ENCODE results near the gene EML1.

GRCh38 chr14:99803803-99804202, 10.6 kb downstream of the EML1 start:
- TF ChIP-seq CHD4 (IDR thresholded peaks at IDR 0.05; ENCODE audit: borderline replicate concordance, low read length), result no peak
- no peak for TF ChIP-seq ZSCAN12 (CRISPR knock-in tag; IDR thresholded peaks at IDR 0.05)
- TF ChIP-seq SMC3 (IDR thresholded peaks at IDR 0.05; ENCODE audit: low read length), result no peak
- TF ChIP-seq ZNF274 (CRISPR knock-in tag; IDR thresholded peaks at IDR 0.05), result no peak
- no peak for TF ChIP-seq CTCF (CRISPR knock-in tag; IDR thresholded peaks at IDR 0.05)
- TF ChIP-seq KLF9 (CRISPR knock-in tag; IDR thresholded peaks at IDR 0.05; ENCODE audit: low read depth), result no peak
- no peak for TF ChIP-seq MED8 (CRISPR knock-in tag; IDR thresholded peaks at IDR 0.05; ENCODE audit: insufficient replicate concordance)
- TF ChIP-seq GATAD2A (CRISPR knock-in tag; IDR thresholded peaks at IDR 0.05), result no peak
- TF ChIP-seq SIN3A (IDR thresholded peaks at IDR 0.05; ENCODE audit: borderline replicate concordance, low read depth, low read length), result no peak
- TF ChIP-seq ZFX (CRISPR knock-in tag; IDR thresholded peaks at IDR 0.05; ENCODE audit: low read depth), result no peak
- TF ChIP-seq, protein P1, sequence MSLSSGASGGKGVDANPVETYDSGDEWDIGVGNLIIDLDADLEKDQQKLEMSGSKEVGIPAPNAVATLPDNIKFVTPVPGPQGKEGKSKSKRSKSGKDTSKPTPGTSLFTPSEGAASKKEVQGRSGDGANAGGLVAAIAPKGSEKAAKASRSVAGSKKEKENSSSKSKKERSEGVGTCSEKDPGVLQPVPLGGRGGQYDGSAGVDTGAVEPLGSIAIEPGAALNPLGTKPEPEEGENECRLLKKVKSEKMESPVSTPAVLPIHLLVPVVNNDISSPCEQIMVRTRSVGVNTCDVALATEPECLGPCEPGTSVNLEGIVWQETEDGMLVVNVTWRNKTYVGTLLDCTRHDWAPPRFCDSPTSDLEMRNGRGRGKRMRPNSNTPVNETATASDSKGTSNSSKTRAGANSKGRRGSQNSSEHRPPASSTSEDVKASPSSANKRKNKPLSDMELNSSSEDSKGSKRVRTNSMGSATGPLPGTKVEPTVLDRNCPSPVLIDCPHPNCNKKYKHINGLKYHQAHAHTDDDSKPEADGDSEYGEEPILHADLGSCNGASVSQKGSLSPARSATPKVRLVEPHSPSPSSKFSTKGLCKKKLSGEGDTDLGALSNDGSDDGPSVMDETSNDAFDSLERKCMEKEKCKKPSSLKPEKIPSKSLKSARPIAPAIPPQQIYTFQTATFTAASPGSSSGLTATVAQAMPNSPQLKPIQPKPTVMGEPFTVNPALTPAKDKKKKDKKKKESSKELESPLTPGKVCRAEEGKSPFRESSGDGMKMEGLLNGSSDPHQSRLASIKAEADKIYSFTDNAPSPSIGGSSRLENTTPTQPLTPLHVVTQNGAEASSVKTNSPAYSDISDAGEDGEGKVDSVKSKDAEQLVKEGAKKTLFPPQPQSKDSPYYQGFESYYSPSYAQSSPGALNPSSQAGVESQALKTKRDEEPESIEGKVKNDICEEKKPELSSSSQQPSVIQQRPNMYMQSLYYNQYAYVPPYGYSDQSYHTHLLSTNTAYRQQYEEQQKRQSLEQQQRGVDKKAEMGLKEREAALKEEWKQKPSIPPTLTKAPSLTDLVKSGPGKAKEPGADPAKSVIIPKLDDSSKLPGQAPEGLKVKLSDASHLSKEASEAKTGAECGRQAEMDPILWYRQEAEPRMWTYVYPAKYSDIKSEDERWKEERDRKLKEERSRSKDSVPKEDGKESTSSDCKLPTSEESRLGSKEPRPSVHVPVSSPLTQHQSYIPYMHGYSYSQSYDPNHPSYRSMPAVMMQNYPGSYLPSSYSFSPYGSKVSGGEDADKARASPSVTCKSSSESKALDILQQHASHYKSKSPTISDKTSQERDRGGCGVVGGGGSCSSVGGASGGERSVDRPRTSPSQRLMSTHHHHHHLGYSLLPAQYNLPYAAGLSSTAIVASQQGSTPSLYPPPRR (CRISPR knock-in tag; IDR thresholded peaks at IDR 0.05; ENCODE audit: borderline replicate concordance), result no peak
- TF ChIP-seq, protein P2, sequence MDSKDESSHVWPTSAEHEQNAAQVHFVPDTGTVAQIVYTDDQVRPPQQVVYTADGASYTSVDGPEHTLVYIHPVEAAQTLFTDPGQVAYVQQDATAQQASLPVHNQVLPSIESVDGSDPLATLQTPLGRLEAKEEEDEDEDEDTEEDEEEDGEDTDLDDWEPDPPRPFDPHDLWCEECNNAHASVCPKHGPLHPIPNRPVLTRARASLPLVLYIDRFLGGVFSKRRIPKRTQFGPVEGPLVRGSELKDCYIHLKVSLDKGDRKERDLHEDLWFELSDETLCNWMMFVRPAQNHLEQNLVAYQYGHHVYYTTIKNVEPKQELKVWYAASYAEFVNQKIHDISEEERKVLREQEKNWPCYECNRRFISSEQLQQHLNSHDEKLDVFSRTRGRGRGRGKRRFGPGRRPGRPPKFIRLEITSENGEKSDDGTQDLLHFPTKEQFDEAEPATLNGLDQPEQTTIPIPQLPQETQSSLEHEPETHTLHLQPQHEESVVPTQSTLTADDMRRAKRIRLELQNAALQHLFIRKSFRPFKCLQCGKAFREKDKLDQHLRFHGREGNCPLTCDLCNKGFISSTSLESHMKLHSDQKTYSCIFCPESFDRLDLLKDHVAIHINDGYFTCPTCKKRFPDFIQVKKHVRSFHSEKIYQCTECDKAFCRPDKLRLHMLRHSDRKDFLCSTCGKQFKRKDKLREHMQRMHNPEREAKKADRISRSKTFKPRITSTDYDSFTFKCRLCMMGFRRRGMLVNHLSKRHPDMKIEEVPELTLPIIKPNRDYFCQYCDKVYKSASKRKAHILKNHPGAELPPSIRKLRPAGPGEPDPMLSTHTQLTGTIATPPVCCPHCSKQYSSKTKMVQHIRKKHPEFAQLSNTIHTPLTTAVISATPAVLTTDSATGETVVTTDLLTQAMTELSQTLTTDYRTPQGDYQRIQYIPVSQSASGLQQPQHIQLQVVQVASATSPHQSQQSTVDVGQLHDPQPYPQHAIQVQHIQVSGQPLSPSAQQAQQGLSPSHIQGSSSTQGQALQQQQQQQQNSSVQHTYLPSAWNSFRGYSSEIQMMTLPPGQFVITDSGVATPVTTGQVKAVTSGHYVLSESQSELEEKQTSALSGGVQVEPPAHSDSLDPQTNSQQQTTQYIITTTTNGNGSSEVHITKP (CRISPR knock-in tag; IDR thresholded peaks at IDR 0.05; ENCODE audit: low read depth), result no peak
- no peak for TF ChIP-seq ESRRA (CRISPR knock-in tag; IDR thresholded peaks at IDR 0.05; ENCODE audit: low read depth)
- TF ChIP-seq, protein P3, sequence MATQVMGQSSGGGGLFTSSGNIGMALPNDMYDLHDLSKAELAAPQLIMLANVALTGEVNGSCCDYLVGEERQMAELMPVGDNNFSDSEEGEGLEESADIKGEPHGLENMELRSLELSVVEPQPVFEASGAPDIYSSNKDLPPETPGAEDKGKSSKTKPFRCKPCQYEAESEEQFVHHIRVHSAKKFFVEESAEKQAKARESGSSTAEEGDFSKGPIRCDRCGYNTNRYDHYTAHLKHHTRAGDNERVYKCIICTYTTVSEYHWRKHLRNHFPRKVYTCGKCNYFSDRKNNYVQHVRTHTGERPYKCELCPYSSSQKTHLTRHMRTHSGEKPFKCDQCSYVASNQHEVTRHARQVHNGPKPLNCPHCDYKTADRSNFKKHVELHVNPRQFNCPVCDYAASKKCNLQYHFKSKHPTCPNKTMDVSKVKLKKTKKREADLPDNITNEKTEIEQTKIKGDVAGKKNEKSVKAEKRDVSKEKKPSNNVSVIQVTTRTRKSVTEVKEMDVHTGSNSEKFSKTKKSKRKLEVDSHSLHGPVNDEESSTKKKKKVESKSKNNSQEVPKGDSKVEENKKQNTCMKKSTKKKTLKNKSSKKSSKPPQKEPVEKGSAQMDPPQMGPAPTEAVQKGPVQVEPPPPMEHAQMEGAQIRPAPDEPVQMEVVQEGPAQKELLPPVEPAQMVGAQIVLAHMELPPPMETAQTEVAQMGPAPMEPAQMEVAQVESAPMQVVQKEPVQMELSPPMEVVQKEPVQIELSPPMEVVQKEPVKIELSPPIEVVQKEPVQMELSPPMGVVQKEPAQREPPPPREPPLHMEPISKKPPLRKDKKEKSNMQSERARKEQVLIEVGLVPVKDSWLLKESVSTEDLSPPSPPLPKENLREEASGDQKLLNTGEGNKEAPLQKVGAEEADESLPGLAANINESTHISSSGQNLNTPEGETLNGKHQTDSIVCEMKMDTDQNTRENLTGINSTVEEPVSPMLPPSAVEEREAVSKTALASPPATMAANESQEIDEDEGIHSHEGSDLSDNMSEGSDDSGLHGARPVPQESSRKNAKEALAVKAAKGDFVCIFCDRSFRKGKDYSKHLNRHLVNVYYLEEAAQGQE (IDR thresholded peaks at IDR 0.05; ENCODE audit: borderline replicate concordance in 1 of 2, low read depth in 1 of 2, low read length in 2 of 2), result no peak
